H1 (cell line): Measurements from ENCODE around the gene RAD9A. TPM values are rescaled to one million over a fixed set of nuclear protein-coding genes. Genes with fewer than 3 reads are reported as not detected.

ENCODE experiments used
- CTCF ChIA-PET: fragments of 300-600 bp; sonication (Branson Sonifier 250); formaldehyde crosslinking; loops from one replicate; lab custom pipeline; 2021; ENCODE audit not compliant: partially characterized antibody; lab: Charles Lee
- POLR2A ChIA-PET: fragments of 300-600 bp; sonication (Branson Sonifier 250); formaldehyde crosslinking; loops from one replicate; lab custom pipeline; 2021; ENCODE audit warnings: inconsistent platforms; ENCODE audit not compliant: partially characterized antibody; lab: Charles Lee
- DNase-seq, 2 experiments: peaks; one replicate each; pipeline versions ENCODE4 v3.0.0 to v3.0.0-alpha.2; 2010 to 2022; ENCODE audit warnings: low spot score in 2 of 2, low read depth in 1 of 2, mixed read lengths in 1 of 2
- FAIRE-seq: peaks from 2 replicates; lab custom pipeline; 2011; peaks lifted over from hg19 to GRCh38; lab: Jason Lieb, UNC
- H2AFZ ChIP-seq: 2 replicates; pipeline ENCODE4 v1.8.1; 2012; ENCODE audit warnings: low read length, inconsistent platforms
- H2AK5ac ChIP-seq: 2 replicates; pipeline ENCODE4 v1.6.1; 2013; ENCODE audit warnings: low read depth, low read length
- H2BK120ac ChIP-seq: replicated peaks from 2 replicates; pipeline ENCODE3; 2013; ENCODE audit warnings: low read depth, low read length, inconsistent platforms
- H2BK12ac ChIP-seq: 2 replicates; pipeline ENCODE4 v1.6.1; 2013; ENCODE audit warnings: low read depth, low read length
- H2BK15ac ChIP-seq: 2 replicates; pipeline ENCODE4 v1.6.1; 2013; ENCODE audit warnings: low read length
- H2BK20ac ChIP-seq: 2 replicates; pipeline ENCODE4 v1.6.1; 2013; ENCODE audit warnings: low read length
- H2BK5ac ChIP-seq: 2 replicates; pipeline ENCODE4 v1.6.1; 2013; ENCODE audit warnings: low read depth, low read length
- H3K14ac ChIP-seq: 2 replicates; pipeline ENCODE4 v1.6.1; 2013; ENCODE audit warnings: inconsistent platforms; ENCODE audit not compliant: insufficient read length
- H3K18ac ChIP-seq: 2 replicates; pipeline ENCODE4 v1.6.1; 2013; ENCODE audit warnings: low read length; ENCODE audit errors: extremely low read depth
- H3K23ac ChIP-seq: 2 replicates; pipeline ENCODE4 v1.6.1; 2013; ENCODE audit warnings: inconsistent platforms; ENCODE audit not compliant: insufficient read length
- H3K23me2 ChIP-seq: 2 replicates; pipeline ENCODE4 v1.6.1; 2013; ENCODE audit warnings: low read depth, low read length
- H3K27ac ChIP-seq: 2 replicates; pipeline ENCODE4 v1.6.1; 2011; ENCODE audit warnings: low read depth, low read length, inconsistent platforms
- H3K27me3 ChIP-seq, 4 experiments: replicated peaks in 1 of 4; 1 replicate in 1 of 4; 2 replicates in 3 of 4; pipeline versions ENCODE4 v1.6.1 to v1.8.1; 2011 to 2013; ENCODE audit warnings: low read length in 3 of 4, mild to moderate bottlenecking in 3 of 4, inconsistent platforms in 2 of 4, mixed read lengths in 2 of 4, moderate library complexity in 1 of 4; ENCODE audit not compliant: control insufficient read depth in 3 of 4, insufficient read depth in 3 of 4; ENCODE audit errors: extremely low read depth in 1 of 4
- H3K36me3 ChIP-seq, 4 experiments: 2 replicates each; pipeline versions ENCODE4 v1.6.1 to v1.8.1; 2011 to 2013; ENCODE audit warnings: mild to moderate bottlenecking in 4 of 4, low read length in 3 of 4, moderate library complexity in 2 of 4, control low read depth in 1 of 4, inconsistent platforms in 1 of 4; ENCODE audit not compliant: insufficient read depth in 4 of 4, control insufficient read depth in 2 of 4
- H3K4ac ChIP-seq: replicated peaks from 2 replicates; pipeline ENCODE3; 2013; ENCODE audit warnings: low read length, low read depth, mixed read lengths, inconsistent platforms; ENCODE audit not compliant: insufficient read length
- H3K4me1 ChIP-seq, 4 experiments: replicated peaks in 1 of 4; 1 replicate in 1 of 4; 2 replicates in 3 of 4; pipeline versions ENCODE4 v1.6.1 to v1.8.1; 2011 to 2013; ENCODE audit warnings: low read length in 3 of 4, inconsistent platforms in 2 of 4, mixed read lengths in 1 of 4; ENCODE audit not compliant: insufficient read depth in 4 of 4, control insufficient read depth in 3 of 4
- H3K4me2 ChIP-seq, 2 experiments: 2 replicates each; pipeline versions ENCODE4 v1.6.1 to v1.8.1; 2011 to 2013; ENCODE audit warnings: low read depth in 2 of 2, low read length in 2 of 2, control low read depth in 1 of 2, inconsistent platforms in 1 of 2, mild to moderate bottlenecking in 1 of 2; ENCODE audit not compliant: insufficient read depth in 1 of 2
- H3K4me3 ChIP-seq, 4 experiments: fragments of 200-600, 300-600 bp in 1 of 4; sonication (generic), shearing (Covaris generic), sonication (Bioruptor Twin) in 1 of 4; 2 replicates each; pipeline versions ENCODE4 v1.5.1 to v1.8.1; 2011 to 2016; ENCODE audit warnings: low read length in 4 of 4, low read depth in 3 of 4, control low read depth in 2 of 4, inconsistent platforms in 2 of 4, mild to moderate bottlenecking in 2 of 4, mixed read lengths in 1 of 4, moderate library complexity in 1 of 4; ENCODE audit not compliant: insufficient read depth in 2 of 4; ENCODE audit errors: extremely low read depth in 1 of 4
- H3K56ac ChIP-seq: replicated peaks from 2 replicates; pipeline ENCODE3; 2013; ENCODE audit warnings: low read depth, mild to moderate bottlenecking, mixed read lengths, low read length, inconsistent platforms; ENCODE audit not compliant: insufficient read length
- H3K79me1 ChIP-seq: 2 replicates; pipeline ENCODE4 v1.6.1; 2013; ENCODE audit warnings: low read depth, low read length, control low read depth
- H3K79me2 ChIP-seq, 2 experiments: 2 replicates each; pipeline versions ENCODE4 v1.6.1 to v1.8.1; 2012 to 2013; ENCODE audit warnings: low read length in 2 of 2, mild to moderate bottlenecking in 2 of 2, inconsistent platforms in 1 of 2; ENCODE audit not compliant: insufficient read depth in 2 of 2, control insufficient read depth in 1 of 2
- H3K9ac ChIP-seq, 4 experiments: replicated peaks in 1 of 4; 1 replicate in 1 of 4; 2 replicates in 3 of 4; pipeline versions ENCODE4 v1.6.1 to v1.8.1; 2011 to 2013; ENCODE audit warnings: low read depth in 3 of 4, low read length in 3 of 4, control low read depth in 2 of 4, mild to moderate bottlenecking in 2 of 4, moderate library complexity in 2 of 4, inconsistent platforms in 1 of 4; ENCODE audit errors: extremely low read depth in 1 of 4
- H3K9me3 ChIP-seq, 2 experiments: 2 replicates each; pipeline versions ENCODE4 v1.6.1 to v1.8.1; 2012 to 2013; ENCODE audit warnings: mild to moderate bottlenecking in 2 of 2, moderate library complexity in 2 of 2, control low read depth in 1 of 2, inconsistent platforms in 1 of 2, low read depth in 1 of 2, low read length in 1 of 2, mixed read lengths in 1 of 2; ENCODE audit not compliant: insufficient read depth in 2 of 2
- H4K20me1 ChIP-seq, 2 experiments: replicated peaks in 1 of 2; 2 replicates each; pipeline versions ENCODE3 to v1.8.1; 2011 to 2013; ENCODE audit warnings: inconsistent platforms in 2 of 2, low read length in 2 of 2, mild to moderate bottlenecking in 1 of 2; ENCODE audit not compliant: insufficient read depth in 2 of 2, control insufficient read depth in 1 of 2
- H4K5ac ChIP-seq: 2 replicates; pipeline ENCODE4 v1.6.1; 2013; ENCODE audit warnings: low read length, low read depth, mixed read lengths, inconsistent platforms; ENCODE audit not compliant: insufficient read length
- H4K8ac ChIP-seq: 2 replicates; pipeline ENCODE4 v1.8.0; 2013; ENCODE audit warnings: mild to moderate bottlenecking, moderate library complexity, low read length, inconsistent platforms; ENCODE audit not compliant: insufficient read depth; ENCODE audit errors: extremely low read depth
- H4K91ac ChIP-seq: replicated peaks from 2 replicates; pipeline ENCODE3; 2013; ENCODE audit warnings: low read length, mixed read lengths, inconsistent platforms; ENCODE audit not compliant: insufficient read length
- POLR2A ChIP-seq, 2 experiments: IDR thresholded peaks; 1 replicate in 1 of 2; 2 replicates in 1 of 2; pipeline ENCODE4 v1.6.1; 2011; ENCODE audit warnings: low read depth in 2 of 2, low read length in 2 of 2, mild to moderate bottlenecking in 2 of 2; ENCODE audit errors: control extremely low read depth in 1 of 2
- RXRA ChIP-seq: IDR thresholded peaks from 2 replicates; pipeline ENCODE4 v1.6.1; 2011; ENCODE audit warnings: low read depth, mild to moderate bottlenecking, low read length, moderate library complexity; ENCODE audit not compliant: insufficient read depth
- SAP30 ChIP-seq: fragments of 300-600 bp; sonication (generic); IDR thresholded peaks from 2 replicates; pipeline ENCODE4 v1.7.1; 2012; ENCODE audit warnings: low read length, moderate library complexity, mild to moderate bottlenecking, inconsistent platforms; ENCODE audit not compliant: insufficient read depth, insufficient replicate concordance
- WGBS, 2 experiments: shearing (Covaris generic) in 1 of 2; methylation state at CpG; one replicate each; pipeline versions ENCODE4 v1.1.6 to v1.1.7; 2013 to 2015; ENCODE audit warnings: low lambda C conversion rate in 2 of 2, mixed read lengths in 2 of 2, inconsistent platforms in 1 of 2, low coverage in 1 of 2, missing lambda C conversion rate in 1 of 2; ENCODE audit not compliant: insufficient replicate concordance in 2 of 2, insufficient coverage in 1 of 2, insufficient read length in 1 of 2; ENCODE audit errors: extremely low coverage in 1 of 2, missing lambda C conversion rate in 1 of 2; 5-methylcytosine and 5-hydroxymethylcytosine counted together
- polyA plus RNA-seq, 7 experiments: library from polyadenylated mRNA; depleted of rRNA in 3 of 7; stranded (reverse) in 5 of 7; unstranded in 2 of 7; fragments of >200 nt in 5 of 7; fragments of 200-250 nt in 2 of 7; gene quantifications; 1 replicate in 5 of 7; 2 replicates in 1 of 7; 4 replicates in 1 of 7; pipeline versions ENCODE4 v1.2.1 to v1.2.3, GENCODE V29; 2011 to 2013; ENCODE audit warnings: missing spikeins in 2 of 7, mixed read lengths in 2 of 7
- total RNA-seq: library from RNA; stranded (reverse); fragmentation: NEBNext Ultra II Directional; extraction: Animal tissue kit (Norgen Biotek cat#: 25700); gene quantifications from 2 replicates; pipeline ENCODE4 v1.2.1, GENCODE V29; 2021

The RAD9A gene
- total and polyA plus RNA-seq, 2 of the 8 experiments (the other 6 are each of a cell fraction or from before 2014, with no cell fraction given) = 22.2 to 25.5 TPM

DNA sequence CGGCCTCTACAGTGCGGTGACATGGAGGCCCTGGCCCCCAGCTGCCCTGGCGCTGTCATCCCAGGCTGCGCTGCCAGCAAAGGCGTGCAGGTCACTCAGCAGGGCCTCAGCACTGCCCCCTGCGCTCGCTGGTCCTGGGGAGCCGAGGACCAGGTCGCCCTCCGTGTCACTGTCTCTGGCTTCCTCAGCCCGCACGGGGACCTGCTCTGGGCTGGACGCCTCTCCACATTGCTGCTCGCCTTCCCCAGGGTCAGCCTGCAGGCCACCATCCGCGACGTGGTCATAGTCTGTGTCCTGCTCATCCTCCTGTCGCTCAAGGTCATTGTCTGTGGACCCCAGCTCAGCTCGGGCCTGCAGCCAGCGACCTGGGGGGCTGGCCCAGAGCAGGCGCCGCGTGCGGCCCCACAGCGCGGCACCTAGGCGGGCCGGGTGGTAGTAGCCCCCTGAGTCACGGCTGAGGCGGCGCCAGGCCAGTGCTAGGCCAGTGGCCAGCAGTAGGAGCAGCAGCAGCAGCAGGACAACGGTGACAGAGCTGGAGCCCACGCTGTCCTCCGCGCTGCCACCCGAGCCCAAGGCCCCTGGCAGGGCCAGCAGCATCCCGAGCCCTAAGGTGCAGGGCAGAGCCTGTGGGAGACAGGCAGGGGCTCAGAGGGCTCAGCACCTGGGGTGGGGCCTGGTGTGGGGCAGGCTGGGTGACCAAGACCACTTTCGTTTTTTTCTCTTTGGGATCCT, 44.1 kb downstream of the RAD9A start:
- Histone ChIP-seq H3K23me2 (no peaks in the 10 kb centered on the region), H4K20me1 (peaks cover 0 to 21% of the 10 kb centered on the region in 2 experiments), H3K4ac (no peak overlapping the region), H3K79me1 (no peaks in the 10 kb centered on the region), H3K79me2 (no peaks in the 10 kb centered on the region), H3K56ac (no peak overlapping the region), H2BK5ac (peak overlapping the region; percentile 87), H3K4me1 (peaks cover 0 to 17% (median 14%) of the 10 kb centered on the region in 4 experiments; a peak in 6 of 7 replicates), H3K27me3 (no peaks in the 10 kb centered on the region), H4K91ac (peak overlapping the region; percentile 73), H3K4me3 (no peak overlapping the region), H4K8ac (peak overlapping the region; percentile 51; the same call in 1 of the 2 replicates), H2BK120ac (no peak overlapping the region), H2BK15ac (peak overlapping the region; percentile 61; the same call in 1 of the 2 replicates), H2AFZ (no peak overlapping the region), H2BK20ac (no peak overlapping the region), H2BK12ac (peak overlapping the region; percentile 87), H3K36me3 (peaks cover 6 to 31% (median 16%) of the 10 kb centered on the region in 4 experiments), H3K14ac (no peak overlapping the region), H3K18ac (no peak overlapping the region), H4K5ac (peak overlapping the region; percentile 43), H3K4me2 (no peak overlapping the region), H3K9me3 (no peaks in the 10 kb centered on the region), H3K9ac (0 out of 7 replicates have a peak overlapping the region, but pooled peaks of 2 of the 4 experiments have one; percentile 6 to 22), H2AK5ac (peak overlapping the region; percentile 60; the same call in 1 of the 2 replicates), H3K27ac (peak overlapping the region; percentile 80), H3K23ac (no peak overlapping the region)
- 90% methylated on average over 37 of the region's 38 CpGs; no CpG with 5 or more reads in 1 of the 2 experiments for WGBS, 2 experiments
- TF ChIP-seq POLR2A (IDR thresholded peaks at IDR 0.05; ENCODE audit: control extremely low read depth in 1 of 2, low read depth in 2 of 2, low read length in 2 of 2) (peak in 1 of 2 experiments; percentile 43; a peak in 1 of 3 replicates), RXRA (no peak), SAP30 (no peak)
- ChIA-PET POLR2A (interaction anchor here (0.7 to 12.5 kb wide), 18 partner anchors 8 to 83 kb away, joined by 3 to 104 read pairs (median 6); partner anchors contain the start of genes CABP4, CARNS1, GPR152 and POLD4), CTCF (interaction anchor here (0.6 to 1.8 kb wide), 3 partner anchors 43 to 57 kb away, joined by 3 to 5 read pairs (median 3); no protein-coding TSS in a partner anchor)
- no peak for FAIRE-seq
- no peak for DNase-seq
